Measurements from ENCODE around the gene CDA.

Gene CDA

GRCh38 chr1:20645414-20645813, 56.5 kb downstream of the CDA start:
- no peak for DNase-seq (ENCODE audit: low read depth)
- TF ChIP-seq CTCF (IDR thresholded peaks at IDR 0.05; ENCODE audit: insufficient read depth, low read depth, low read length, missing control alignments): no peak
- no peak overlapping the region for H3K4me3 ChIP-seq (ENCODE audit: low read length)

DNA sequence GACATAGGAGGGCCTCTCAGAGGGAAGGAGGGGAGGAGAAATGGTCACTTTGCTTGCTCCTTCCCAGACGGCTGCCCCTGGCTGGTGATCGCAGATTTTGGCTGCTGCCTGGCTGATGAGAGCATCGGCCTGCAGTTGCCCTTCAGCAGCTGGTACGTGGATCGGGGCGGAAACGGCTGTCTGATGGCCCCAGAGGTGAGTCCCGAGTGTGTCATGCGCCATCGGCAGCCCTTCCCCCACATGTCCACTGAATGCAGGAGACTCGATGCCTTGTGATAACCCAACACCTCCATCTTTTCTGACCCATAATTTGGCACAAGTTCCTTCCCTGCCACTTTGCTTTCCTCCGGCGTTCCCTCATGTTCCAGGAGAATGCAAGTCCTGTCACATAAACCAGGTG, 59.5 kb downstream of the CDA start:
- no peak for TF ChIP-seq CTCF (IDR thresholded peaks at IDR 0.05; ENCODE audit: insufficient read depth, low read depth, low read length, missing control alignments)
- no peak for DNase-seq (ENCODE audit: low read depth)
- H3K4me3 ChIP-seq (ENCODE audit: low read length): no peak overlapping the region

DNA sequence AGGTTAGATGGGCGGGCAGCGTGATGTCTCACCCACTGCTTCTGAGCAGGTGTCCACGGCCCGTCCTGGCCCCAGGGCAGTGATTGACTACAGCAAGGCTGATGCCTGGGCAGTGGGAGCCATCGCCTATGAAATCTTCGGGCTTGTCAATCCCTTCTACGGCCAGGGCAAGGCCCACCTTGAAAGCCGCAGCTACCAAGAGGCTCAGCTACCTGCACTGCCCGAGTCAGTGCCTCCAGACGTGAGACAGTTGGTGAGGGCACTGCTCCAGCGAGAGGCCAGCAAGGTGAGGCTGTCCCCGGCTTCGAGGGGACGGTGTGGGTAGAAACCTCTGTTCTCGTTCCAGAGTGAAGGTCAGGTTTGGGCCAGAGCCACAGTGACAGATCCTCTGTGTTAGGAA, 60.0 kb downstream of the CDA start:
- DNase-seq (ENCODE audit: low read depth): no peak
- TF ChIP-seq CTCF (IDR thresholded peaks at IDR 0.05; ENCODE audit: insufficient read depth, low read depth, low read length, missing control alignments): no peak
- H3K4me3 ChIP-seq (ENCODE audit: low read length): no peak overlapping the region

DNA sequence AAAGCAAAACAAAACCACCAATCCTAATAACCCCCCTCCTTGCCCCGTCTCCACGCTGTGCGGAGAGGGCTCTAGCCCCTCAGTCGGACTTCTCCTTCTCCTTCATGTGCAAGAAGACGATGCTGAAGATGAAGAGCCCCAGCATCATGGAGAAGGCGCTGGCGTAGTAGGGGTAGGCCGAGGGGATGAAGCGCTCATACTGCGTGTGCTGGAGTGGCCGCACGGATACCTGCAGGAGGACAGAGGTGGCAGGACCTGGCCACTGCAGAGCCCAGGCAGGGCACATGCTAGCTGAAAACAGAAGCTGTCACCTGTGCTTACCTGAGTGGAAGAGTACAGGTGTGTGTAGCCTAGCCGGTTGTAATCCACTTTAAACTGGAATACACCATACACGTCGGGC, 63.4 kb downstream of the CDA start:
- H3K4me3 ChIP-seq (ENCODE audit: low read length): no peak overlapping the region
- DNase-seq (ENCODE audit: low read depth): no peak
- no peak for TF ChIP-seq CTCF (IDR thresholded peaks at IDR 0.05; ENCODE audit: insufficient read depth, low read depth, low read length, missing control alignments)

- no peak overlapping the region for H3K4me3 ChIP-seq (ENCODE audit: low read length)
- no peak for DNase-seq (ENCODE audit: low read depth)
- no peak for TF ChIP-seq CTCF (IDR thresholded peaks at IDR 0.05; ENCODE audit: insufficient read depth, low read depth, low read length, missing control alignments)
Observed at GRCh38 chr1:20654104-20654690, 65.3 kb downstream of the CDA start.

DNA sequence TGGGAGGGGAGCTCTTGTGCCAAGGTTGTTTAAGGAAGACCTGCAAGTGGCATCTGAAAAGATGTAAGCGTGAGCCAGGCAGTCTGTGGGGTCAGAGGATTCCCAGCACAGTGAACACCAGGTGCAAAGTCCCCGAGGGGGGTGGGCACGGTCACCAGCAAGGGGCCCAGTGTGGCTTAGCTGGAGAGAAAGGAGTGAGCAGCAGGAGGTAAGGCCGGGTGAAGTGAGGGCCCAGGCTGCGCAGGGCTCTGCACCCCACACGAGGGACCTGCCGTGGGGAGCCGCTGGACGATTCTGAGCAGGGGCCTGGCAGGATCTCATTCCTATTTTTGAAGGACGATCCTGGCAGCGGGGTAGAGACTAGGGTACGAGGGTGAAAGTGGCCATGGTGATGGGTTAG, 68.1 kb downstream of the CDA start:
- DNase-seq (ENCODE audit: low read depth): no peak
- TF ChIP-seq CTCF (IDR thresholded peaks at IDR 0.05; ENCODE audit: insufficient read depth, low read depth, low read length, missing control alignments): no peak
- no peak overlapping the region for H3K4me3 ChIP-seq (ENCODE audit: low read length)

DNA sequence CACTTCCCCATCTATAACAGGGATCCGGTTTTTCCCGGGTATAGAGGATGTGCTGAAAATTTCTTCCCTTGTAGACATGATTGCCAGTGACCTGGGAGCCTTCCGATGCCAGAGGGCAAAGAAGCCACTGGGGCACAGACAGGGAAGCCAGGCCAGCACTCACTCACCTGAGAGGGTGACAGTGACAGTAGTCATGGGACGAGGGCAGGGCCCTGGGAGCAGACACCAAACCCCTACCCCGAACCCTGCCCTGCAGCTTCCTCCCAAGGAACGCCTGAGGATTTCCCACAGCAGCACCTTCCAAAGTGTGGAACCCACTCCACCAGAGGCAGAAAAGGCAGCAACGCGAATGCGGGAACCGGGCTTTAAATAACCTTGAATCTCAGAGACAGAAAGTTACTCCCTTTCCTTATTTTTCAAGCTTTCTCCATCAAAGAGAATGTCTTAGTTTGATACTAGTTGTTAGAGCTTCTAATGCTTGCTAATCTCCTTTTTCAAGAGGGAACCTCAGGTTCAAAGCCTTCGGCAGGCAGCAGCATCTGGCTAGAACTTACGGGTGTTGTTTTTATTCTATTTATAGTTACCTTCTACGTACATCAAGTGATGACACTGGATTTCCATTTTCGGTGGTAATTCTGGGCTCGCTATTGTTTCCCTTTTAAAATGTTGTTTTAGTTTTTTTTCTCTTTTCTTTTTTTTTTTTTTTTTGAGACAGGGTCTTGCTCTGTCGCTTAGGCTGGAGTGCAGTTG, 69.4 kb downstream of the CDA start:
- no peak for DNase-seq (ENCODE audit: low read depth)
- no peak for TF ChIP-seq CTCF (IDR thresholded peaks at IDR 0.05; ENCODE audit: insufficient read depth, low read depth, low read length, missing control alignments)

More for the DNA sequence above, 69.4 kb downstream of the CDA start:
- no peak overlapping the region for H3K4me3 ChIP-seq (ENCODE audit: low read length)

Data from epithelial cell of esophagus (primary cell).